Right lobe of liver (tissue), 4 donors: Measurements from ENCODE around the gene EGF.

Source experiments
- POLR2A ChIP-seq: fragments of 450-650 bp; IDR thresholded peaks from one replicate; pipeline ENCODE4 v1.6.1; 2017; ENCODE audit warnings: antibody characterized with exemption, mild to moderate bottlenecking
- TF ChIP-seq, protein P1 (sequence below), 4 donors: fragments of 200-600 bp in 3 of 4; fragments of 450-650 bp in 1 of 4; IDR thresholded peaks; one replicate each; pipeline versions ENCODE4 v1.5.1 to v1.8.0; 2016 to 2022; ENCODE audit warnings: antibody characterized with exemption in 4 of 4, mild to moderate bottlenecking in 2 of 4
- donor health status: DM: no; HTN: no; CAD: no.
- donor health status: DM: no; HTN: no; CAD: no.
- donor health status: DM: no; HTN: yes; CAD: no.

DNA sequence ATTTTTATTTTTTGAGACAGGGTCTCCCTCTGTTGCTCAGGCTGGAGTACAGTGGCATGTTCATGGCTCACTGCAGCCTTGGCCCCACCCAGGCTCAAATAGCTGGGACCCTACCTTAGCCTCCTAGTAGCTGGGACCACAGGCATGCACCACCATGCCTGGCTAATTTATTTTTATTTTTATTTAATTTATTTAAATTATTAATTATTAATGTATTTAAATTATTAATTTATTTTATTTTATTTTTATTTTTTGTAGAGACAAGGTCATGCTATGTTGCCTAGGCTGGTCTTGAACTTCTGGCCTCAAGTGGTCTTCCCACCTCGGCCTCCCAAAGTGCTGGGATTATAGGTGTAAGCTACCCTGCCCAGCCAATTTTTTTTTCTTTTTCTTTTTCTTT lies 69.3 kb downstream of the EGF start:
- TF ChIP-seq, protein P1, sequence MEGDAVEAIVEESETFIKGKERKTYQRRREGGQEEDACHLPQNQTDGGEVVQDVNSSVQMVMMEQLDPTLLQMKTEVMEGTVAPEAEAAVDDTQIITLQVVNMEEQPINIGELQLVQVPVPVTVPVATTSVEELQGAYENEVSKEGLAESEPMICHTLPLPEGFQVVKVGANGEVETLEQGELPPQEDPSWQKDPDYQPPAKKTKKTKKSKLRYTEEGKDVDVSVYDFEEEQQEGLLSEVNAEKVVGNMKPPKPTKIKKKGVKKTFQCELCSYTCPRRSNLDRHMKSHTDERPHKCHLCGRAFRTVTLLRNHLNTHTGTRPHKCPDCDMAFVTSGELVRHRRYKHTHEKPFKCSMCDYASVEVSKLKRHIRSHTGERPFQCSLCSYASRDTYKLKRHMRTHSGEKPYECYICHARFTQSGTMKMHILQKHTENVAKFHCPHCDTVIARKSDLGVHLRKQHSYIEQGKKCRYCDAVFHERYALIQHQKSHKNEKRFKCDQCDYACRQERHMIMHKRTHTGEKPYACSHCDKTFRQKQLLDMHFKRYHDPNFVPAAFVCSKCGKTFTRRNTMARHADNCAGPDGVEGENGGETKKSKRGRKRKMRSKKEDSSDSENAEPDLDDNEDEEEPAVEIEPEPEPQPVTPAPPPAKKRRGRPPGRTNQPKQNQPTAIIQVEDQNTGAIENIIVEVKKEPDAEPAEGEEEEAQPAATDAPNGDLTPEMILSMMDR (IDR thresholded peaks at IDR 0.05): no peak
- TF ChIP-seq POLR2A: no peak
